CD4-positive, alpha-beta T cell treated with Interleukin-17A for 4 hours (primary cell): ENCODE results near the gene SAMSN1.

Experiments
- DNase-seq: peaks from one replicate; pipeline ENCODE4 v3.0.0-alpha.2; 2020; ENCODE audit warnings: mixed read lengths

SAMSN1 gene

DNA sequence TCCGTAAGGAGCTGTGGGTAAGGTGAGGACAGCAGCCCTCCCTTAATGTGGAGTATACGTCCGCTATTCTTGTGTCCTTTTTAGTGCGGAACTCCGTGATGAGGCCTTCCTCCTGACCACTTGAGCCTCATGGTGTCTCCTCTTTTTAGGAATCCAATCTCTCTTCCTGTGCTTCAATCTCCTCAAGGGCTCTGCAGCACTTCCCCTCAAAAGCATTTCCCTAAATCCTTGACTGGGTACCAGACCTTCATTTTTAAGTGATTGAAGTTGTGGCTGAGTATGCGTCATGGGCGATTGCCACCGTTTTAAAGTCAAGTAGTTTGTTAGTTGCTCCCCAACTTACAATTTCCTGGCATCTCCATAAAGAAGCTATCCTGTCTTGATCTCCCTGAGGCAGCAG, 62.8 kb downstream of the SAMSN1 start:
- DNase-seq: no peak

DNA sequence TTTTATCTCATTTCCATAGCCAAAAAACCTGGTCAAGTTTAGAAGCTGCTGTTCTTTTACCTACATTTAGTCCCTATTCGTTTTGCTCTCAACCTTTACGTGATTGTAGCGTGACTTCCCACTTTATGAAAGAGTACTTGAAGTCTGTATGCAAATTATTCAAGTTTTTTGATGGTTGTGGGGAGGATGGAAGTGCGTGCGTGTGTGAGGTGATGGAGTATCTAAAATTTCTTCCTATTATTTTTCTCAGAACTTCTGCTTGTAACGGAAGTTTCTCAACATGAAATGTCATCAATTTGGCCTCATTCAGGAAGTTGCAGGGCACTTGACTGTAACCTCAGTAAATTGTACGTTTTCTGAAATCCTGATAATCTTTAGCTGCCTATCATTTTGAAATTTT, 64.0 kb downstream of the SAMSN1 start:
- DNase-seq: peak; percentile 38

DNA sequence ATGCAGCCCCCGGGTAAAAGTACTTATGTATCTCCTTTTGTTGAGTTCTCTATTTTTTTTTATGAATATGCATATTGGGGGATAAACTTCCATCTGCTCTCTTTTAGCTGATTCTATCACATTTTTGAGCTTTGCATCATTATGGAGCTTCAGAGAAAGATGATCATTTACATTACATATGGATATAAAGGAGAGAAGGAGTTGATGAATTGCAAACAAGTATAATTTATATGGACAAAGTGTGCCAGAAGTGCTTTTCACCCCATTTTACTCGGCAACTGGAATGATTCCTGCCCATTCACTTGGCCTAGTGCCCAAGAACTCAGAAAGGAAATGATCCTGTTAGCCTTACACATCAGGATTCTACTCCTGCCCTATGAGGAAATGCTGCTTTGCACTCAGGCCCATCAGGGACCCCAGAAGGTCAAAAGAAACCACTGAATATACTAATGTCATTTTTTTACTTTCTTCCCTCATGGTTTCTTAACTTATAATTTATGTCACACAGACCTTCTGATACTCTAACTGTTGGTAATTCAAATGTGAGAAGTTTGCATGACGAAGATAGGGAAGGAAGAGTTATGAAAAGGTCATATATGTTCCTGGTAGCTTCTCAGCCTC, 65.6 kb downstream of the SAMSN1 start:
- no peak for DNase-seq

DNA sequence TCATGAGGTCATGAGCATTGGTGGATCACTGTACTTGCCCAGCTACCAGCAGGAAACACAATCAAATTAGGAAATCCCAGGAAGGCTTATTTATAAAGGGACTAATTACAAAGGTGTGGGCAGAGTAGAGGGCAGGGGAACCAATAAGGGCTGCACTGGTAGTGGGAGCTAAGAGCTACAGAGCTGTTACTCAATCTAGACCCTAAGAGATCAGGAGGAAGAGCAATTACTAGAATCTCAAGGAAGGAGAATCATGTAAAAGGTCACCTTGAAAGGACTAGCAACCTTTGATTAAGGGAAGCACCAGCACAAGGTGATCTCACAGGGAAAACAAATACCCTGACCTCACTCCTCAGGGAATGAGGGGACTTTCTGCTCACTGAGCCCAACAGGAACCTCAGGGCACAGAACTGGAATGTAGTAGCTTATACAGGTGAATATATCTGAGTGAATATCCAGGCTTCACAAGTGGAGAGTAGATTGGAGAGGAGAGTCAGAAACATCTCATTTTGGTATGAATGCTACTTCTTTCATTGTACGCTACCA, 66.8 kb downstream of the SAMSN1 start:
- no peak for DNase-seq

DNA sequence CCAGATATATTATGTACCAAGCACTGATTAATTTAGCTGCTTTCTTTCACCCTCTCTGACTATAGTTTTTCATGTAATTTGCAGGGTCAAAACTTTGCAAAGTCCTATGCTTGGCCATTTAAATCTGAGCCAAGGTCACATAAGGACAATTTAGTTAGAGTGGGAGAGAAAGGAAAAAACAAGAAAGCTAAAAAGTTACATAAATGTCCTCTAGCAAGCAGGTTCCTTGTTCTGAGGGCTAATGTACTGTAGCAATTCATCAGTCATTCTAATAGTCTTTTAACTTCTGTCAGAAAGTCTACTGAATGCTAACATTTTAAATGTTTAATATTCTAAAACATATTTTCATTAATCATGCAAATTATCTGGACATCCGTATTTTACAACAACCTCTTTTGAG, 68.3 kb downstream of the SAMSN1 start:
- no peak for DNase-seq

DNA sequence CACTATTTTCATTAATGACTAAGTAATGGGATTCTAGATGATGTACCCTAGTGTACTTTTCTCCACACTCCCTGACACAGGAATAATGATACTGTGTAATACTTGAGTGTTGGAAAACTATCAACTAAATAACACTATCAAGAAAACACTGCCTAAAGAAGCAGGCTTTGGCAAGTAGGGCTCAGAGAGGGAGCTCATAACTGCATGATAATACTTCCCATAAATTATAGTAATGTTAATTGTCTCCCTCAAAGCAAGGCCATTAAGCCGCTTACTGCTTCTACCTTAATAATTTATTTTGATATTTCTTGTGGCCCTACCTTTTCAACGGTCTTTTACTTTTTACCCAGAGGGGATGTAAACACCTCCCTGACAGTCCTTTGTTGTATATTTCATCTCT, 69.0 kb downstream of the SAMSN1 start:
- DNase-seq: no peak

DNA sequence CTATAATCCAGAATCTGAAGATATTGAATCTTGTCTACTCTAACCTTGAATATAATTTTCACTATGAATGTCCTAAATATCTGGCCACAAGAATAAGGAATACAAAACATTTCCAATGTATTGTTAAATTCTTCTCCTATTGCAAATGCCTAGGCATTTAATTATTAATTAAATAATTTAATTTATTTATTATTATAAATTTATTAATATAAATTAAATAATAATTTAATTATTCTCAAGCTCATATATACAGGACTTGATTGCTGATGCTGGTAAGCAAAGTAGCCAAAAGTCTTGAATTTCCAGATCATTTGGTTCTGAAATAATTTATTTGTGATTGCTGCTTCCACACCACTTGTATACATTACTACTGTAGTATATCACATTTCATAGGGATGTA, 71.1 kb downstream of the SAMSN1 start:
- no peak for DNase-seq

DNA sequence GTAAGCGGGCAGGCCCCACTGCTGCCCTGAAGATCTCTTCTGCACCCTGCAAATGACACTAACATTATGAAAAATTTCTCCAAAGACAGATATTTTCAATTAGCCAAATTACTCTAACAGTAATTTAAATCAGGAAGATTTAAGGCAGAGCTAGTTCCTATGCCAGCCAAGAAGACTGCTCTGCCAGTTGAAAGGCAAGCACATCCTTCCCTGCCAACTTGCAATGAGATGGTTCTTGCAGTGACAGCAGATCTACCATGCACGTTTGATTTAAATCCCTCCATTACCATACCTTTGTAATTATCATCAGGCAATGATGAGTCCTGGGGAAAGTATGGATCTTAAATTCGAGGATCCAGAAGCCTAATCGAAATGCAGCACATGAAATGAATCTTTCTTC, 76.5 kb downstream of the SAMSN1 start:
- DNase-seq: no peak

DNA sequence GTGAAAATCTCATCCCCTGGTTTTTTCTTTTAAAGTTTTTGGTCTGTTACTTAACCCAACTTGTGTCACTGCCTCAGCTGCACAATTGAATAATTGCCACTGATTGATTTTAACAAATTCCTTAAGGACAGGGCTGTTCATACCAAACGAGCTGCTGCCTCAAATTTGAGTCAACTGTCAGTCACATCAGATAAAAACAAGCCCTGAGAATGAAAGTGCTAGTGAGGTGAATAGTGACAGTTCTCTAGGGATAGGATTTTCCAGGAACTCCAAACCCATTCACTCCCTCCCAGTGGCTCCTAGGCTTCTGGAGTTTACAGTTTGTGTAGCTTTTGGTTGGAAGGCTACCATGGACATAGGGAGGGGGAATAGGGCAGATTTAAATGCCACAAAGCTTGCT, 79.4 kb downstream of the SAMSN1 start:
- DNase-seq: no peak

DNA sequence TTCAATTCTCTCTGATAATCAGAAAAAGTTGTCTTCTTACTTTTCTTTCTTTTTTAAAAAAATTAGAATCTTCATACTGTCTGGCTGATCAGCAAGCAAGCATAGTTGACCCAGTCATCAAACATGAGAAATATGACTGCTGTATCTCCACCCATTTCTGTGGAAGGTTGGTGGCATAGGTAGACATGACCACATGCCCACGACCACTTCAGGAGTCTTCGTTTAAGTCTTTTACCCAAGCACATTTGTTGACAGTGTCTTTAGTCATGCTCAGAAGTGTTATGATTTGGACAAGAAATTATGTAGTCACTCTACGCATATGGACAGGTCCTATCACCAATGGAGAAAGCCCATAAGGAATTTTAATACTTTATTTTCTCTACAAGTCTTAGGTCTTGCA, 88.4 kb downstream of the SAMSN1 start:
- DNase-seq: no peak

DNA sequence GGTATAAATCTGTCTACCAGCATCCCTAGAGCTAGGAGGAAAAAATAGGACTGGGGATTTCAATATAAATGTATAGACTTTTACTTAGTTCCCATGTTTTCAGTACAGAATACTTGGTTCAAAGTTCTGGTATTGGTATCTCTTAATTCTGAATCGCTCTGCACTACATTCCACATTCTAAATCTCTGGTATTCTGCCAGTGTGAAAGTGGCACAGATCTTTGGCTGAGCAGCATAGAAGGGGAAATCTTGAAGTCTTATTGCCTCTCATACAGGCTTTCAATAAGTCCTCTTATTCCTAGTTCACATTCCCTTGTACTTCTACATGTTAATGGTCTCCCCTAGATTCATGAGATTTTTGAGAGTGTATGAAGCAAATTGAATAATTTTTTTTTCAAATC, 89.2 kb downstream of the SAMSN1 start:
- no peak for DNase-seq

DNA sequence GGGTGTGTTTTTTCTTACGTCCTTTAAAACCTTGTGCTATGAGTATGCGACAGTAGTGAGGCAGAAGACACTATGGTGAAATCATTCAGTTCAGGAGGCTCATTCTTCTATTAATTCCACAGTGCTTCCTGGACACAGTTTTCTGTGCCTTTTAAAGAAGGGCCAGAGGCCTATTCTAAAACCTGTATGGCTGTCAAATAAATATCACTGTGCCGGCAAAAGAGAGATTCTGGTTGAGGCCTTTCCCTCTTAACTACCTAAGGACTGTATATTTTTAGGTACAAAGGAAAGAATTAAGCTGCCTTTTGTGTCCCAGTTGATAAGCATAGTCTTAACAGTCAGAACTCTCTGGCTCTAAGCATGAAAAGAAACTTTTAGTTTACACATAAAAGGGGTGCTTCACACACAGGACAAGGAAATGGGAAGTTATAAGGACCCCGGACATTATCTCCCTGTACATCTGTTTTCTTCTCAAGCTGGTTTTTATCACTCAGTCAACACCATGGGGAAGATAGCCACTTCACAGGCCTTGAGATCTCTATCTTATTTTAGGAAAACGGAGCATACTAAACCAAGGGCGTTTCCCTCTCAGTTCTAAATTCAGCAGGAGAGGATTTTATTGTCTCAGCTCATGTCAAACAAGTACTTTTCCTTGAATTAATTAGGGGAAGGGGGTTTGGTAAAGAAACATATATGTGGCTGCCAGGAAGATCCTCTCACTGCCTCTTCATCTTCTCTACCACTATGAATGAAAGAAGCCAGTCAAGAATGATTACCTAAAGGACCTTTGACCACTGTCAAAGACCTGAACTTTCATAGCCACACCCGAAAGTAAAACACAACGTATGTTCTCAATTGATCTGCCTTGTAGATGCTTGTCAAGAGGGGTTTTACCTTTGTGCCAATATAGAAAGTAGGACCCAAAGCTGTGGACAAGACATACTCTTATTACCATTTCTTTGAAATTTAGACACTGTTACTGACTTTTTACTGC, 91.8 kb downstream of the SAMSN1 start:
- DNase-seq: no peak

DNA sequence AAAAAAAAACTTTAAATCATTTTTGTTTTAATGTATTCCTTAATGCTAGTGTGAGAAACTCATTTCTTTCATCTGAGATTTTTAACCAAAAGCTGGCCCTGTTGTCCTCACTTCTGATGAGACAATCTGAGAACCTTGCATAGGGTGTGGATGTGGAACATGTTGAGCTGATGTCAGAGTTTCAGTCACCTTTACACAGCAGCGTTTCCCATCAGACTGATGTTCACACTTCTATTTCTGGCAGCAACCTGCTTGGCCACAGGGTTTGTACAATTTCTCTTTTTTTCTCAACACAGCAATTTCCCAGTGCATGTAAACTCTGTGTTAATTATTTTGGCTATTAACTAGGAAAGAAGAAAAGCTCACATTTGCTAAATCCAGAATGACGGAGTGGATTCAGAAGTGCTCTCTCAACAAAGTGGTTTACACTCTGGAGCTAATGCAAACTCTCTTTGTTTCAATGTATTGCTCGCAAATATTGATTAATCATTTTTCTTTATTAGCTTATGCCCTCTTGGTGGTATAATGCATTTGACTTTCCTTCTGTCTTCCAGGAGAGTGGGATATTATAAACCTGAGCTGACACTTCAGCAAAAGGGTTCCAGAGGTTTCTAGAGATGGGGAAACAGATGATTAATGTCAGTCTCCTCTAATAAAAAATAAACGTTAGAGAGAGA, 92.6 kb downstream of the SAMSN1 start:
- no peak for DNase-seq

DNA sequence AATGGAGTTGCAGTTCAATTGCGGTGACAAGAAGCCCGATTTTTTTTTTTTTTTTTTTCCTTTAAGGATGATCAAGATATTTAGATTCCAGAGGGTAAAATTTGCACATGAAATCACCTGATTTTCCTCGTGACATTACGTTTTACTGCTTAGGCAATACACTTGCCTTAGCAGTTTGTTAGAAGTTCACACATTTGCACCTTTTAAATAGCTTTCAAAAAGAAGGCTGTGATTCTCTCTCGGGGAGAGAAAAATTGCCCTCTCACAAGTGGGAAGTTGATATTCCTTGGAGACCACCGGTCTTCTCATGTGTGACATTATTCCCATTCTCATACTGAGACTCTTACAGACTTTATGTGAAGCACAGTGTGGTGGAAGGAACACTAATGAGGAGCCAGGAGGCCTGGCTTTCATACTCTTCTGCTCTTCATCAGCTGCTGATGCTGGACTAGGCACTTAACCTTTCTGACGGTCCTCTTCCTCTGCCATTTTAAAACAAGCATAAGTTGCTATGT, 93.3 kb downstream of the SAMSN1 start:
- DNase-seq: no peak

DNA sequence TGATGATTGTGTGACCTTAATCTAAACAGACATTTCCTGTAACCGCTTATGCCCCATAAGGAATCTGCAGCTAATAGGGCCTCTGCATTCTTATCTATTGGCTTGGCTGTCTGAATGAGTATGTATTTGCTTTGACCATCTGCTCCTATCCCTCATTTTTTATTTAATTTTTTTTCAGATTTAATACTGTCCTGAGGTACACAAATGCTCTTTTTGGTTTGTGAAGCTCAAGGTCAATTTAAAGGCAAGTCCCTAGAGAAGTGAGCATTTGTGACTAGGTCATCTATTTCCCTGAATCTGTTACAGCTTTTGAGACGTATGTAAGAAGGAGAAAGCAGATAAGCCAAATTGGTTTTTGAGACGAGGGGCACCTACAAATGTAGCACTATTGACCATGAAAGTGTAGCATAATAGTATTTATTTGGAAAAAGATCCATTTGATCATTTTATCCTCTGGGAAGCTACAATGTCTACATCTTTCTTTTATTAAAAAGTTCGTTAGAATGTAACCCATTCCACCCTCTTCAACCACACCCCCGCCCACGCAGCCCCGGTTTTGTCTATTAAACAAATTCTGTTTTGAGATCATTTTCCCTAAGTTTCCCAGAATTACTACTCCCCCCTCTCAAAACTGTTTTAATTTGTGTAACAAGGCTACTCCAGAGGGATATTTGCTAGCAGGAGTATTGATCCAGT, 93.9 kb downstream of the SAMSN1 start:
- no peak for DNase-seq

DNA sequence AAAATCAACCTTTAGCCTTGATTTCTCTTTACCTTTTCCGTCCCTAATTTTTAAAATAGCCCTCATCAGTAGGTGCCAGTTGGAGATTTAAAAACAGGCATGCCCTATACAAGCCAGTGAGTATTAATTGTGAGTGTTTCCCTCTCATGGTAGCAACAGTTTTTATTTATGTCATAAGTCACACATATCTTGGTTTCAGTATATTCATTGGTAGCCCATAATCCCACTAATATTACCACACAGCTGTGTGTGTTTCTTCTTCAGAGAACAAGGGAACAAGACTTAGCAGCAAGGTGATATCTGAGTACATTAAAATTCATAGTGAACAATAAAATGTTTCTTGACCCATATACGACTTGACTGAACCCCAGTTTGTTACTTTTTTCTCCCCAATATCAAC, 94.6 kb downstream of the SAMSN1 start:
- DNase-seq: no peak

DNA sequence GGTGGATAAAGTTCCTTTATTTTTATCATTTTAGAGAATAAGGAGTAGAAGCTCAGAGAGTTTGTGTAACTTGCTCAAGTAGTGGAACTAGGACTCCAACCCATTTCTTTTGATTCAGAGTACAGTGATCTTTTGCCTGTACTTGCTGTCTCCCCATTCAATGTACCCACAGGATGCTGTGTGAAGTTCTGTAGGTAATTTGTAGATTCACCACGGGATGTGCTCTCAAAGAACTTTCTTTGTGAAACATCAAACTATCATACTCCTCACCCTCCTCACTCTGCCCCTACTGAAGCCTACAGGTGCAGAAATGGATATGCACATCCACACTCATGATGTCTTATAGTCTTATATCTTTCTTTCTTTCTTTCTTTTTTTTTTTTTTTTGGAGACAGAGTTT, 97.3 kb downstream of the SAMSN1 start:
- no peak for DNase-seq

DNA sequence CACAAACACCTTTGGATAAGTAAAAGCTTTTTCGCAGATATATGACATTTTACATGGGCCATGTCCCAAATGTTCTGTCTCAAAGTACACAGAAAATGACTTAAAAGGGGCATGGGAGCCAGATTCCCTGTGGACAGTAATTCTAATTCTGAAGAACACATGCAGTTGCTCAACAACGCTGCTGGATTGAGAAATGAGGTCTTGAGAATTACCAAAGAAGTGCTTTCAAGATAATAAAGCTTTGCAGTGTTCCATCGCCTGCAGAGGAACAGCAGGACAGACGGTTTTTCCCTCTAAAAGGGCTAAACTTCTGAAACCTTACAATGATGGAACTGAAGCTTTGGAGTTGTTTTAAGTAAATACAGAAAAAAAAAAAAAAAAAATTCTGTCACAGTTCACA, 107.9 kb downstream of the SAMSN1 start:
- no peak for DNase-seq

DNA sequence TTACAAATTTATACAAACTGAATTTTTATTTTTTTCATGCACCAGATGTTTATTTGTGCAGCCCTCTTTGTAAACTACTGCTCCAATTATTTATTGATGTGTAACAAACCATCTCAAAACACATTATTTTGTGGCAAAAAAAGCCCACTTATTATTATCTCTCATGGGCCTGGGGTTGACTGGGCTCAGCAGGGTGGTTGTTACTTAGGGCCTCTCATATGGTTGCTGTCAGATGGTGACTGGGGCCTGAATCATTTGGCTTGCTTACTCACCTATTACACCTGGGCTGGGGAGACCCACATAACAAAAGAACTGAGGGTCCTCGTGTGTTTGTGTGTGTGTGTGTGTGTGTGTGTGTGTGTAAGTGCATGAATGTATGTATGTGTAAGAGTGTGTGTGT, 110.7 kb downstream of the SAMSN1 start:
- DNase-seq: no peak
